HL-60 (cell line): ENCODE measurements around the gene PGC.

Experiments used
- CTCF ChIP-seq: IDR thresholded peaks from one replicate; pipeline ENCODE4 v1.5.1; 2011; ENCODE audit warnings: low read length, control low read depth, inconsistent platforms; ENCODE audit not compliant: insufficient read depth
- GABPA ChIP-seq: IDR thresholded peaks from 2 replicates; pipeline ENCODE4 v1.6.1; 2012; ENCODE audit warnings: low read depth
- POLR2AphosphoS5 ChIP-seq: IDR thresholded peaks from 2 replicates; pipeline ENCODE4 v1.6.1; 2012; ENCODE audit warnings: low read depth
- REST ChIP-seq: IDR thresholded peaks from 2 replicates; pipeline ENCODE4 v1.6.1; 2012; ENCODE audit warnings: low read depth; ENCODE audit not compliant: insufficient replicate concordance
- SPI1 ChIP-seq: IDR thresholded peaks from 2 replicates; pipeline ENCODE4 v1.6.1; 2012; ENCODE audit warnings: low read depth, mild to moderate bottlenecking, borderline replicate concordance

GRCh38 chr6:41779788-41780550 is 32.8 kb upstream of the PGC start, which contains the start of gene FRS3:
- TF ChIP-seq CTCF, result peak; percentile 76
- TF ChIP-seq POLR2AphosphoS5, result no peak
- TF ChIP-seq REST, result no peak
- no peak for TF ChIP-seq SPI1
- no peak for TF ChIP-seq GABPA
